Measurements from ENCODE around the gene SLK. TPM values are rescaled to one million over a fixed set of nuclear protein-coding genes. Genes with fewer than 3 reads are reported as not detected.
A peak's percentile ranks its signal among the peaks of the same experiment; 100 is the strongest.

SLK gene
- total and polyA plus RNA-seq, 4 donors = 13.3 to 86.4 (median 31.3) TPM

GRCh38 chr10:103936022-103936421, 30.9 kb upstream of the SLK start:
- Histone ChIP-seq H3K27ac (ENCODE audit: low read depth in 1 of 2, low read length in 1 of 2) (no peak overlapping the region), H3K36me3 (ENCODE audit: control insufficient read depth in 4 of 4, insufficient read depth in 4 of 4, low read length in 4 of 4) (no peaks in the 10 kb centered on the region), H3K9me3 (ENCODE audit: control insufficient read depth in 4 of 4, insufficient read depth in 3 of 4, low read length in 3 of 4) (no peaks in the 10 kb centered on the region), H3K4me1 (ENCODE audit: control insufficient read depth in 5 of 5, insufficient read depth in 5 of 5, low read length in 5 of 5) (peaks cover 0 to 20% (median 3%) of the 10 kb centered on the region in 5 donors), H3K27me3 (ENCODE audit: control insufficient read depth in 3 of 3, insufficient read depth in 3 of 3, low read length in 2 of 3) (no peaks in the 10 kb centered on the region), H3K4me3 (no peak overlapping the region), H3K9ac (ENCODE audit: insufficient read depth in 1 of 2, low read length in 2 of 2) (no peak overlapping the region)
- ATAC-seq (ENCODE audit: insufficient read depth, low FRiP score) (no peak), DNase-seq (no peak)
- WGBS, 2 donors = 84 to 89% methylated on average over 6 of the region's 6 CpGs
- no peak for TF ChIP-seq CTCF (IDR thresholded peaks at IDR 0.05; ENCODE audit: control extremely low read depth, extremely low read depth)

GRCh38 chr10:103939522-103939921, 27.4 kb upstream of the SLK start:
- no peak overlapping the region for H3K9ac ChIP-seq (ENCODE audit: insufficient read depth in 1 of 2, low read length in 2 of 2)
- no peak overlapping the region for H3K4me3 ChIP-seq
- no peaks in the 10 kb centered on the region for H3K9me3 ChIP-seq (ENCODE audit: control insufficient read depth in 4 of 4, insufficient read depth in 3 of 4, low read length in 3 of 4)
- H3K27ac ChIP-seq (ENCODE audit: low read depth in 1 of 2, low read length in 1 of 2) = no peak overlapping the region
- H3K27me3 ChIP-seq (ENCODE audit: control insufficient read depth in 3 of 3, insufficient read depth in 3 of 3, low read length in 2 of 3) = no peaks in the 10 kb centered on the region
- no peaks in the 10 kb centered on the region for H3K36me3 ChIP-seq (ENCODE audit: control insufficient read depth in 4 of 4, insufficient read depth in 4 of 4, low read length in 4 of 4)
- TF ChIP-seq CTCF (IDR thresholded peaks at IDR 0.05; ENCODE audit: control extremely low read depth, extremely low read depth) = no peak
- peaks cover 0 to 2% (median 0%) of the 10 kb centered on the region in 5 donors for H3K4me1 ChIP-seq (ENCODE audit: control insufficient read depth in 5 of 5, insufficient read depth in 5 of 5, low read length in 5 of 5)
- no peak for DNase-seq
- ATAC-seq (ENCODE audit: insufficient read depth, low FRiP score) = no peak

- Histone ChIP-seq H3K27ac (ENCODE audit: low read depth in 1 of 2, low read length in 1 of 2) (no peak overlapping the region), H3K4me3 (no peak overlapping the region), H3K4me1 (ENCODE audit: control insufficient read depth in 5 of 5, insufficient read depth in 5 of 5, low read length in 5 of 5) (no peaks in the 10 kb centered on the region), H3K9me3 (ENCODE audit: control insufficient read depth in 4 of 4, insufficient read depth in 3 of 4, low read length in 3 of 4) (no peaks in the 10 kb centered on the region), H3K9ac (ENCODE audit: insufficient read depth in 1 of 2, low read length in 2 of 2) (no peak overlapping the region), H3K27me3 (ENCODE audit: control insufficient read depth in 3 of 3, insufficient read depth in 3 of 3, low read length in 2 of 3) (no peaks in the 10 kb centered on the region), H3K36me3 (ENCODE audit: control insufficient read depth in 4 of 4, insufficient read depth in 4 of 4, low read length in 4 of 4) (no peaks in the 10 kb centered on the region)
- no peak for ATAC-seq (ENCODE audit: insufficient read depth, low FRiP score)
- no peak for TF ChIP-seq CTCF (IDR thresholded peaks at IDR 0.05; ENCODE audit: control extremely low read depth, extremely low read depth)
- no peak for DNase-seq
- WGBS, 2 donors = 71 to 73% methylated on average over 2 of the region's 2 CpGs
Observed at GRCh38 chr10:103941801-103942200, 25.1 kb upstream of the SLK start.

GRCh38 chr10:103942866-103943265, 24.1 kb upstream of the SLK start:
- Histone ChIP-seq H3K9me3 (ENCODE audit: control insufficient read depth in 4 of 4, insufficient read depth in 3 of 4, low read length in 3 of 4) (no peaks in the 10 kb centered on the region), H3K4me3 (no peak overlapping the region), H3K27ac (ENCODE audit: low read depth in 1 of 2, low read length in 1 of 2) (no peak overlapping the region), H3K4me1 (ENCODE audit: control insufficient read depth in 5 of 5, insufficient read depth in 5 of 5, low read length in 5 of 5) (no peaks in the 10 kb centered on the region), H3K9ac (ENCODE audit: insufficient read depth in 1 of 2, low read length in 2 of 2) (no peak overlapping the region), H3K27me3 (ENCODE audit: control insufficient read depth in 3 of 3, insufficient read depth in 3 of 3, low read length in 2 of 3) (no peaks in the 10 kb centered on the region), H3K36me3 (ENCODE audit: control insufficient read depth in 4 of 4, insufficient read depth in 4 of 4, low read length in 4 of 4) (no peaks in the 10 kb centered on the region)
- 77 to 83% methylated on average over 2 of the region's 2 CpGs for WGBS, 2 donors
- DNase-seq (peak in 1 of 3 donors; percentile 31), ATAC-seq (ENCODE audit: insufficient read depth, low FRiP score) (no peak)
- TF ChIP-seq CTCF (IDR thresholded peaks at IDR 0.05; ENCODE audit: control extremely low read depth, extremely low read depth) = no peak

Measured in lung (tissue), 12 donors.